PFSK-1 (cell line): Measurements from ENCODE around the gene MAJIN.

Experiments used
- FOXP2 ChIP-seq: optimal IDR thresholded peaks from 2 replicates; pipeline ENCODE3; 2011; ENCODE audit warnings: borderline replicate concordance, control low read depth, inconsistent platforms; ENCODE audit not compliant: insufficient read depth; ENCODE audit errors: extremely low read length, extremely low read depth
- SIN3A ChIP-seq: IDR thresholded peaks from 2 replicates; pipeline ENCODE4 v1.6.1; 2012; ENCODE audit warnings: mild to moderate bottlenecking, low read length, moderate library complexity, borderline replicate concordance; ENCODE audit not compliant: insufficient read depth

- TF ChIP-seq FOXP2, result no peak
- no peak for TF ChIP-seq SIN3A
Observed at GRCh38 chr11:64998690-64999431, 27.0 kb upstream of the MAJIN start.
